Memory B cell (primary cell): ENCODE data around the gene KCNE2.
A peak's percentile ranks its signal among the peaks of the same experiment; 100 is the strongest.
"Not testable (repeated sequence)": the region's sequence is repeated elsewhere in the genome, so short reads cannot be mapped to it uniquely, and the experiment has no call there.

Experiments used
- ATAC-seq: fragments of 150-1000 bp; cut with Tn5 transposase; 2 replicates; pipeline ENCODE4 v1.10.0; 2021; ENCODE audit warnings: low read depth, mild to moderate bottlenecking, moderate library complexity
- DNase-seq, 2 donors: peaks; one replicate each; pipeline ENCODE4 v3.0.0; 2022; ENCODE audit warnings: low spot score in 2 of 2
- H3K27ac Mint-ChIP-seq: one replicate; pipeline ENCODE4 v1.8.0; 2022; ENCODE audit warnings: mild to moderate bottlenecking, moderate library complexity, mixed read lengths
- H3K27me3 Mint-ChIP-seq: one replicate; pipeline ENCODE4 v1.8.0; 2022; ENCODE audit warnings: mixed read lengths
- H3K36me3 Mint-ChIP-seq: one replicate; pipeline ENCODE4 v1.8.0; 2022; ENCODE audit warnings: mild to moderate bottlenecking, mixed read lengths
- H3K4me1 Mint-ChIP-seq: one replicate; pipeline ENCODE4 v1.8.0; 2022; ENCODE audit warnings: mixed read lengths
- H3K4me3 Mint-ChIP-seq: one replicate; pipeline ENCODE4 v1.8.0; 2022; ENCODE audit warnings: mild to moderate bottlenecking, moderate library complexity, mixed read lengths
- H3K9me3 Mint-ChIP-seq: one replicate; pipeline ENCODE4 v1.8.0; 2022; ENCODE audit warnings: mixed read lengths

KCNE2 gene

DNA sequence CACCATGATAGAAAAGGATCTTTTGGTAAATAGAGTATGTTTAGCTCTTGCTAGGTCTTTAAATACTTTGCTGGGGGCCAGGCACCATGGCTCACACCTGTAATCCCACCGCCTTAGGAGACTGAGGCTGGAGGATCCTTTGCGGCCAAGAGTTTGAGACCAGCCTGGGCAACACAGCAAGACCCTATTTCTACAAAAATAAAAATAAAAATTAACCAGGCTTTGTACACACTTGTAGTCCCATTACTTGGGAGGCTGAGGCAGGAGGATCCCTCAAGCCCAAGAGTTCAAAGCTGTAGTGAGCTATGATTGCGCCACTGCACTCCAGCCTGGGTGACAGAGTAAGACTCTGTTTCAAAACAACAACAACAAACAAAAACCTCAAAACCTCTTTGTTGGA is 1.1 kb upstream of the KCNE2 start:
- no peak for DNase-seq
- Mint-ChIP-seq H3K27ac (no peak overlapping the region), H3K36me3 (peaks cover 2% of the 10 kb centered on the region), H3K9me3 (peaks cover 2% of the 10 kb centered on the region), H3K4me3 (no peak overlapping the region), H3K4me1 (peaks cover 11% of the 10 kb centered on the region), H3K27me3 (peaks cover 3% of the 10 kb centered on the region)
- ATAC-seq: no peak

DNA sequence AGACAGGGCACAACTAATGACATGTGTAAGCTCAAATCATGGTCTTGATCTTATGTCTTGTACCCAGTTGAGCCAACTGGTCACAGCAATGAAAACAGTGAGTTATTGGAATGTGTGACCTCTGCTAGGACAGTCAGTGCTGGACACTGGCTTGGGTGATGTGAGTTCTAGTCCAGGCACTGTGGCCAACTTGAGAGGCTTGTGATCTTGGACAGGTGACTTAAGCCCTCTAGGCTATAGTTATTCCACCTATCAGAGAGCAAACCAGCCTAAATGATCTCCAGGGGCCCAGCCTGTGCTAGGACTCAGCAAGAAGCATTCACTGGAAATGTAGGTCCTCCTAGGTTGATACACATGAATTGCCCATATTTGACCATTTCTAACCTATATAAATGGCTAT is 1.1 kb downstream of the KCNE2 start:
- H3K4me3 Mint-ChIP-seq: no peak overlapping the region
- ATAC-seq: no peak

DNA sequence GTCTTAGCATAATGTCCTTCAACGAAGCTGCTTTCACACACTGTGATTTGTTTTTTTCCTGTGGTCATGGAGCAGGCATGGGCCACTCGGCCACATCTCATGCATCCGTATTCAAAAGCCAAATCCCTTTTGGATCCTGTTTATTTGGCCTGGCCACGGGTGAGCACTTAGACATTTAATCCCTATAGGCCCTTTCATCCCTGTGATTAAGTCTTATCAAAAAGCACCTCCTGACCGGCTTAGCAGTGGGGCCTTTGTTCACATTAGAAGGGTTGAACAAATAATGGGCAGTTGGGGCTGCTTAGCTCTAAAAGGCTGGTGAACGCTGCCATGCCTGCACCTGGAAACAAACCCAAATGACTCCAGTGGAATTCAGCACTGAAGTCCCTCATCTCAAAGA is 2.0 kb downstream of the KCNE2 start:
- H3K27ac Mint-ChIP-seq: no peak overlapping the region
- ATAC-seq (no peak), DNase-seq (no peak)
- no peaks in the 10 kb centered on the region for H3K36me3 Mint-ChIP-seq
- no peaks in the 10 kb centered on the region for H3K9me3 Mint-ChIP-seq
- H3K4me1 Mint-ChIP-seq: peaks cover 11% of the 10 kb centered on the region
- peaks cover 7% of the 10 kb centered on the region for H3K27me3 Mint-ChIP-seq
- no peak overlapping the region for H3K4me3 Mint-ChIP-seq

More for the DNA sequence above, 1.1 kb downstream of the KCNE2 start:
- H3K36me3 Mint-ChIP-seq: no peaks in the 10 kb centered on the region
- H3K4me1 Mint-ChIP-seq: peaks cover 11% of the 10 kb centered on the region
- H3K9me3 Mint-ChIP-seq: no peaks in the 10 kb centered on the region
- peaks cover 4% of the 10 kb centered on the region for H3K27me3 Mint-ChIP-seq
- no peak for DNase-seq
- no peak overlapping the region for H3K27ac Mint-ChIP-seq

DNA sequence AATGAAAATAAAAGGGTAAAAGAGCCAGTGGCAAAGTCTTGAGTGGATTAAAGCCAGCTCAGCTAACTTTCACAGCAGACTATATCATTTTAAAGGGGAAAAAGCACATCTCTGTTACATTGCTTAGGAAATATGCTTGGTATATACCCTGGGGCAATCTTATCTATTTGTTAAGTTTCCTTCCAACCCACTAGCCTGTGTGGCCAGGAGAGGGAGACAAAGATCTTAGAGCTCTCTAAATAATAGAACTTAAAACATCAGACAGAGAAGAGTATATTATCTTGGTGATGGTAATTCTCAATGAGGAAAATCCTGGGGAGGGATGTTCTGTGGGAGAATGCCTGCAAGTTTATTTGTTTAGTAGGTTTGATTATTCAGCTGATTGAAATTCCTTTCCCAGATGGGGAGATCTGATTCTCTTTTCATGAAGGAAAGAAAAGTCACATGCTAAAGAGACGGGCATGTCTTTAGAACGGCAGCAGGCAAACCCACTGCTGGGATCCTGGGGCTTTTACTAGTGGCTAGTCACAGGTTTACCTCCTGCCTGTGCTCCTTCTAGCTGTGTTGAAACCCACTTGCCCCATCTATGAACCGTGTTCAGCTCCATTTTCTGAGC is 3.6 kb downstream of the KCNE2 start:
- H3K36me3 Mint-ChIP-seq: no peaks in the 10 kb centered on the region
- H3K27ac Mint-ChIP-seq: no peak overlapping the region
- H3K9me3 Mint-ChIP-seq: no peaks in the 10 kb centered on the region

DNA sequence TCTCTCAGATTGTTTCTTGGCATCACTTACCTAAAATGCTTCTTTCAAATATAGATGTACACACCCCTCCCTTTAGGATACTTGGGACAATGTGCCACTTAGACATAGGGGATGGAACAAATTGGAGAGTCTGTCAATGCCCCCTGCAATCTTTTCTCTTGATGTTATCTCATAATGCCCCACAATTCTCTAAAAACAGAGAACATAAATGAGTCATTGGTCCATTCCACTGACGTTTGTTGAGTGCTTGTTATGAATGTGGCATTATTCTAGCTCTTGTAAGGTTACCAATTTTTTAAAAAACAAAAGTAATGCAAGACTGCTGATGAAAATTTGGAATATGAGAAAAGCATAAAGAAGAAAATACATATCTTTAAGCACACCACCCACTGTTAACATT is 5.9 kb downstream of the KCNE2 start:
- no peaks in the 10 kb centered on the region for H3K4me1 Mint-ChIP-seq
- H3K36me3 Mint-ChIP-seq: no peaks in the 10 kb centered on the region
- H3K4me3 Mint-ChIP-seq: no peak overlapping the region
- H3K9me3 Mint-ChIP-seq: no peaks in the 10 kb centered on the region
- H3K27me3 Mint-ChIP-seq: peaks cover 6% of the 10 kb centered on the region
- ATAC-seq: no peak
- H3K27ac Mint-ChIP-seq: no peak overlapping the region
- DNase-seq: no peak

More for the DNA sequence above, 3.6 kb downstream of the KCNE2 start:
- Mint-ChIP-seq H3K4me3 (no peak overlapping the region), H3K27me3 (peaks cover 6% of the 10 kb centered on the region), H3K4me1 (peaks cover 4% of the 10 kb centered on the region)
- DNase-seq (peak in 1 of 2 donors; percentile 20), ATAC-seq (peak; percentile 81)

DNA sequence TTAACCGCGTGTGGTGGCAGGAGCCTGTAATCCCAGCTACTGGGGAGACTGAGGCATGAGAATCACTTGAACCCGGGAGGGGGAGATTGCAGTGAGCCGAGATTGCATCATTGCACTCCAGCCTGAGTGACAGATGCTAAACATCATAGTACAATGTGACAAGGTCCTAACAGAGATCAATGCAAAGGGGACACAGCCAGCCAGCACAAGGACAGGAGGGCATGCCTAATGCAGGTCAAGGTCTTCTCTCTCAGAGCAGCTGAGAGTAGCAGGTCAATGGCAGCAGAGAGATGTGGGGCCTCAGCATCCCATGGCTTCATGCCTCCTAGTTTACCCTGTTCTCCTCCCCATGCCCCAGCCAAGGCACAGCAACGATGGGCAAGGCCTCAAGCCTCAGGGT is 8.5 kb downstream of the KCNE2 start:
- no peak overlapping the region for H3K4me3 Mint-ChIP-seq
- H3K36me3 Mint-ChIP-seq: no peaks in the 10 kb centered on the region
- H3K4me1 Mint-ChIP-seq: no peaks in the 10 kb centered on the region
- no peak for DNase-seq
- no peak for ATAC-seq
- no peak overlapping the region for H3K27ac Mint-ChIP-seq
- H3K9me3 Mint-ChIP-seq: no peaks in the 10 kb centered on the region
- H3K27me3 Mint-ChIP-seq: peaks cover 6% of the 10 kb centered on the region

DNA sequence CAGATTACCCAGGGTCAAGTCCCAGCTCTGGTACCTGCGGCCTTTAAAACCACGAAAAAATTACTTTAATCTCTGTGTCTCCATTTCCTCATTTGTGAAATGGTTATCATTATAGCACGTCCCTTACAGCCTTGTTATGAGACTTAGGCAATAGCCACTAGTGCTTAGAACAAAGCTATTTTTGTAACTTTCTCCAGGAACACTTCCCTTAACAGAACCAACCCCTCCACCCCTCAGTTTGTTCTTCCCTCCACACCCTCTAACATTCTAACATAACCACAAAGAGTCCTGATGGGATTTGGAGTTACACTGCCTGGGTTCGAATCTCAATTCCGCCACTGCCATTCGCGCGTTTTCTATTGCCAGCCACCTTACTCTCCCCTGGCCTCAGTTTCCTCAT is 10.7 kb downstream of the KCNE2 start:
- not testable (repeated sequence) for ATAC-seq, H3K4me3 Mint-ChIP-seq, H3K9me3 Mint-ChIP-seq, H3K27me3 Mint-ChIP-seq, DNase-seq, H3K27ac Mint-ChIP-seq, H3K4me1 Mint-ChIP-seq, H3K36me3 Mint-ChIP-seq

DNA sequence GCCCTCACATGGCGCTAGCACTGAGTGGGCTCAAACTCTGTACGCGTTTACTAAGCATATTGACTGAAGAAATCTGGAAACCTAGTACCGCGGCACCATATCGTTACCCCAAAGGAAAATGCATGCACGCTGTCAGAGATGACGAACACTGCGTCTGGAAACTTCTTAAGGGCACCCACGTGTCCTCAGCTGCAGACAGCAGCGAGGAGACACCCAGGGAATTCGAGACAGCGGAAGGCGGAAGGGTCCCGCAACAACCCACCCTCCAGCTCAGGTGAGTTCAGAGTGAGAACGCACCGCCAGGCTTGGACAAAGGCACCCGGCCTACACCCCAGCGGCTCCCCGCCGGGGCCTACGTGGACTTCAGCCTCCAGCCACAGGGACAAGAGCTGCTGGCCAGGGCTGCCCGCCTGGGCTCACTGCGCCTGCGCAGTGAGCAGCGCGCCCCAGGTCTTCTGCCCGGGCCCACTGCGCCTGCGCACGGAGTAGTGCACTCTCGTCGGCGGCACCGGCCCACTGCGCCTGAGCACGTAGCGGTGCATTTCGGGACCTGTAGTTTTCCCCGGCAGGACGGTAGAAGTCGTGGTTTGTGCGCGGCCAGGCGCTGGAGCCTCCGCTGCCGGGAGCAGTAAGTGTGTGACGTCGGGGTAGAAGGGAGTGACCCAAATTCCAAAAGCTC is 11.3 kb downstream of the KCNE2 start, which contains the start of gene SMIM11:
Gene SMIM11, plus strand, starts transcription at position 568 of the 679 bp plus-strand sequence. CDS start 3,998 bp downstream, outside the sequence.
- not testable (repeated sequence) for H3K4me3 Mint-ChIP-seq, H3K27ac Mint-ChIP-seq, H3K36me3 Mint-ChIP-seq

DNA sequence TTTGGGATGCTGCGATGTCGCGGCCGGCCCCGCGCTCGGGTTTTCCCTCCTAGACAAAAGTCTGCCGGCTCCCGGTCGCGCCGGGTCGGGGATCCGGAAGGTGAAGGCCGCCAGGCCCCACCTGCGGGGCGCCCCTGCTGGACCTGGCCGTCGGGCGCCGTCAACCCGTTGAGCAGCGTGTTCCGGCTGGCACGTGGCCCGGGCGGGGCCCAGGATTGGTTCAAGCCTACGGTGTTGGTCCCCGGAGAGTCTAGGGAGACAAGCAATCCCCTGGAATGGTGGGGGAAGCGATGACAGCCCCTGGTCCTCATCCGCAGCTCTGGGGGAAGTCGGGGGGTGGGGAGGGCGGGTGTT is 11.8 kb downstream of the KCNE2 start:
- H3K36me3 Mint-ChIP-seq: not testable (repeated sequence)

More for the DNA sequence above, 11.3 kb downstream of the KCNE2 start, which contains the start of gene SMIM11:
- H3K4me1 Mint-ChIP-seq, H3K9me3 Mint-ChIP-seq, DNase-seq, H3K27me3 Mint-ChIP-seq: not testable (repeated sequence)
- peak; percentile 96 for ATAC-seq

DNA sequence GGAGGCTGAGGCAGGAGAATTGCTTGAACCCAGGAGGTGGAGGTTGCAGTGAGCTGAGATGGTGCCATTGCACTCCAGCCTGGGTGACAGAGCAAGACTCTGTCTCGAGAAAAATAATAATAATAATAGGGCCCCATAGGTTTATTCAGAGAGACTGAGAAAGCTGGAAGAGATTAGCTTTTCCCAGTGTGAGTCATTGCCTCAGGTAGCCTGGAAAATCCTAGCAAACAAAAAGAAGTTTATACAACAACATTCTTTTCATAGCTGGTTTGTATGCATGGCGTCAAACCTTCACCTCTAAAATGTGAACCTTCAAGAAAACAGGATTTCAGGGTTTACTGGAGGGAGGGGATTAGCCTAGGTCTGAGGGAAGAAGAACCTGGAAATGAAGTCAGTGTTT is 19.3 kb downstream of the KCNE2 start:
- not testable (repeated sequence) for H3K4me3 Mint-ChIP-seq, H3K4me1 Mint-ChIP-seq, ATAC-seq, H3K36me3 Mint-ChIP-seq, H3K27me3 Mint-ChIP-seq, DNase-seq, H3K27ac Mint-ChIP-seq, H3K9me3 Mint-ChIP-seq

More for the DNA sequence above, 11.8 kb downstream of the KCNE2 start:
- ATAC-seq: peak; percentile 78
- DNase-seq, H3K4me1 Mint-ChIP-seq, H3K27ac Mint-ChIP-seq, H3K27me3 Mint-ChIP-seq, H3K4me3 Mint-ChIP-seq, H3K9me3 Mint-ChIP-seq: not testable (repeated sequence)

DNA sequence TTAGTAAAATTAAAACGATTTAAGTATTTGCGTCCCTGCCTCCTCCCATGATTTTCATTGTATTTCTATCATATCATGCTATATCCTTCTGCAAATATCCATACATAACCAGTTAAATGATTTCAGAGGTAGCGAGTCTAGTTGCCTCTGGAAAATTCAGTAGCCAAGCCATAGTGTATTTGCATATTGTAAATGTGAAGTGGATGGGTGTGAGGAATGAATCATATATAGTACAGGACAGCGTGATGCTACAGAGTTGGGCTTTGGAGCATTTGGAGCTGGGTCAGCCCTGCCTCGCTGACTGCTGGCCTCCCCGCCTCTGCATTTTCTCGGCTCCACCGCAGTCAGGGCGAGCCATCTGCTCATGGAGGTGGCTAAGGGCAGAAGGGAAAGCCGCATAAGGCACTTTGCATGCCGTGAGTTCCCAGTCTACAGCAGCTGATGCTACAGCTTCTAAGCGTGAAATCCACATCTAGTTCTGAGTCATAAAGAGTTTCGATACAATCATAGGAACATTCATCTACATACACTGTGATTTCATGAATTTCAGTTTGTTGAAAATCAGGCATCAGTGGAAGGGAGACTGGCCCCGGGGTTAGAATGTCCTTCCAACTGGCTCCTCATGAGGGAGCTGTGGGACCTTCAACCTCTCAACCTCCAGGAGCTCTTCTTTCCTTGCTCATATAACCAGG is 20.1 kb downstream of the KCNE2 start:
- not testable (repeated sequence) for DNase-seq, H3K27me3 Mint-ChIP-seq, H3K27ac Mint-ChIP-seq, H3K36me3 Mint-ChIP-seq, H3K4me1 Mint-ChIP-seq, H3K4me3 Mint-ChIP-seq, H3K9me3 Mint-ChIP-seq
- peak; percentile 42 for ATAC-seq

DNA sequence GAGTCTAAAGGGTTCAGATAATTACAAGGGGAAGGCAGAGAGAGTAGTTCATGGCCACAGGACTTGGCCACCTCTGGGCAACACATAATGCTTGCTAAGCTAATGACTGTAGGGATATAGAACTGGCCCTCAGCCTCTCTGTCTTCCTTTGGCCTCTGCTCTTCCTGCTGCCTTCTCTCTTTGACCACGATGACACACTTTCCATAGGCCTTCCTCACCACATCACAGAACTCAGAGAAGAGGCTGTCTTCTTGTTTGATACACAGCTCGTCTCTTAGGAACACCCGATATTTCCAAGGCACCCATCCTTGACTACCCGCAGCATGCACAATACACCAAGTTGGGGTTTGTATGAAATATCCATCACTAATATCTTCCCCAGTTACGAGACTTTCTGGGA is 36.7 kb downstream of the KCNE2 start:
- H3K4me3 Mint-ChIP-seq, H3K9me3 Mint-ChIP-seq, H3K36me3 Mint-ChIP-seq, H3K27me3 Mint-ChIP-seq, H3K4me1 Mint-ChIP-seq, ATAC-seq, DNase-seq, H3K27ac Mint-ChIP-seq: not testable (repeated sequence)

DNA sequence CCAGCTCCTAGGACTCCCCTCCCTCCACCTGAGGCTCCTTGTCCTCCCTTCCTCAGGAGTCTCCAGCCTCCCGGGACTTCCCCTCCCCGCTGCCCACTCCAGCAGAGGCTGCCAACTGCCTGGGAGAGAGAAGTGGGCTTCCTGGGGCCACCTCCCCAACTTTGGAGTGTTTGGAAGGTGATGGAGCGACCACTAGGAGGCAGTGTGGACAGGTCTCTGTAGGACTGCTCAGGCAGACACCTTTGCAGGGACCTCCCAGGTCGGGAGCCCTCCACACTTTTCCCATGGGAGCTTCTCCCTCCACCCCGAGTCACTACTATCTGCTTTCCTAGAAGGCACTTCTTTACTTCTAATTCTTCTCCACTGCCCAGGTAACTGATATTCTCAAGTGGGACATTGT is 40.9 kb downstream of the KCNE2 start:
- not testable (repeated sequence) for H3K4me3 Mint-ChIP-seq, DNase-seq, H3K27ac Mint-ChIP-seq, H3K4me1 Mint-ChIP-seq, H3K36me3 Mint-ChIP-seq, ATAC-seq, H3K27me3 Mint-ChIP-seq, H3K9me3 Mint-ChIP-seq

DNA sequence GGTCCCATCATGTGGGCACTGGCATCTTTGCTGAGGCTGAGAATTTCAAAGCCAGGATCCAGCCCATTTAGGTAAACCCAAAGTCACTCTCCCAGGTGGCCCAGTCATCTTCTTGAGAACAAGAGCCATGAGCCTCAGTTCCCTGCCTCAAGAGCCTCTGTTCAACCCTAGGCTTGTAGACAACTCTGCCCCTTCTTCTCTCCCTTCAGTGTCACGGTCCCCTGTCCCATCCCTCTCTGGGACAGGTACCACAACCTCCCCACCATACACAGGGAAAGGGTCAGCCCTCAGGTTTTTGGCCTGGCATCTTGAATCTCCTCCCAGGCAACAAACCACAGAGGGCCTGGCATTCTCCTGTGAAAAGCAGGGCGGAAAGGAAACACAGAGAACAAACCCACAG is 41.9 kb downstream of the KCNE2 start:
- not testable (repeated sequence) for ATAC-seq, H3K27ac Mint-ChIP-seq, H3K36me3 Mint-ChIP-seq, H3K4me1 Mint-ChIP-seq, H3K4me3 Mint-ChIP-seq, DNase-seq, H3K27me3 Mint-ChIP-seq, H3K9me3 Mint-ChIP-seq
